SK-N-SH (cell line): ENCODE measurements around the gene ACTN2. TPM values are rescaled to one million over a fixed set of nuclear protein-coding genes. Genes with fewer than 3 reads are reported as not detected.

Experiments
- CTCF ChIA-PET: fragments of 300-600, 350-600 bp; formaldehyde crosslinking; extraction: SDS; loops from one replicate; lab custom pipeline; 2021; lab: Yijun Ruan, JAX
- POLR2A ChIA-PET: fragments of 350-600 bp; sonication (Branson Sonifier 250); formaldehyde crosslinking; extraction: SDS; loops from one replicate; lab custom pipeline; 2020; ENCODE audit warnings: antibody characterized with exemption, inconsistent platforms; lab: Yijun Ruan, JAX
- DNase-seq: peaks from one replicate; pipeline ENCODE4 v3.0.0; 2012
- H2AFZ ChIP-seq: fragments of 200-600 bp; sonication (generic); 2 replicates; pipeline ENCODE4 v1.8.1; 2016; ENCODE audit warnings: antibody characterized with exemption, mild to moderate bottlenecking, low read depth
- H3F3A ChIP-seq: fragments of 200-600 bp; sonication (generic); replicated peaks from 2 replicates; pipeline ENCODE3; 2016; ENCODE audit warnings: antibody characterized with exemption, mild to moderate bottlenecking; ENCODE audit not compliant: insufficient read depth
- H3K27ac ChIP-seq, 2 experiments: fragments of 200-500 bp in 1 of 2; fragments of 200-600 bp in 1 of 2; sonication (Bioruptor generic) in 1 of 2; sonication (generic), shearing (Covaris generic) in 1 of 2; 2 replicates each; pipeline versions ENCODE4 v1.5.1 to v1.6.1; 2014 to 2016; ENCODE audit warnings: low read depth in 2 of 2, inconsistent platforms in 1 of 2, low read length in 1 of 2, mild to moderate bottlenecking in 1 of 2, mixed read lengths in 1 of 2
- H3K27me3 ChIP-seq: fragments of 200-600 bp; sonication (generic), shearing (Covaris generic); 2 replicates; pipeline ENCODE4 v1.6.1; 2016; ENCODE audit warnings: mixed run types; ENCODE audit not compliant: insufficient read depth
- H3K36me3 ChIP-seq, 2 experiments: fragments of 200-500 bp in 1 of 2; fragments of 200-600 bp in 1 of 2; sonication (Bioruptor generic) in 1 of 2; sonication (generic) in 1 of 2; replicated peaks in 1 of 2; 2 replicates each; pipeline versions ENCODE3 to v1.5.1; 2014 to 2016; ENCODE audit warnings: low read length in 1 of 2, mild to moderate bottlenecking in 1 of 2; ENCODE audit not compliant: insufficient read depth in 2 of 2, control insufficient read depth in 1 of 2
- H3K4me1 ChIP-seq, 2 experiments: fragments of 200-500 bp in 1 of 2; fragments of 200-600 bp in 1 of 2; sonication (Bioruptor generic) in 1 of 2; sonication (generic), shearing (Covaris generic) in 1 of 2; 2 replicates each; pipeline versions ENCODE4 v1.5.1 to v1.6.1; 2014 to 2016; ENCODE audit warnings: low read depth in 1 of 2, low read length in 1 of 2, mixed run types in 1 of 2; ENCODE audit not compliant: insufficient read depth in 2 of 2, control insufficient read depth in 1 of 2
- H3K4me2 ChIP-seq: fragments of 200-600 bp; sonication (generic), shearing (Covaris generic); 2 replicates; pipeline ENCODE4 v1.6.1; 2017; ENCODE audit warnings: mixed run types
- H3K4me3 ChIP-seq, 2 experiments: fragments of 200-500 bp in 1 of 2; fragments of 200-600 bp in 1 of 2; sonication (Bioruptor generic) in 1 of 2; sonication (generic), shearing (Covaris generic) in 1 of 2; 2 replicates each; pipeline versions ENCODE4 v1.5.1 to v1.8.1; 2014 to 2016; ENCODE audit warnings: low read depth in 2 of 2, inconsistent platforms in 1 of 2, low read length in 1 of 2, mild to moderate bottlenecking in 1 of 2, mixed read lengths in 1 of 2, moderate library complexity in 1 of 2
- H3K79me2 ChIP-seq: fragments of 200-600 bp; sonication (generic); 2 replicates; pipeline ENCODE4 v1.8.1; 2017; ENCODE audit warnings: mild to moderate bottlenecking; ENCODE audit not compliant: insufficient read depth
- H3K9ac ChIP-seq: fragments of 200-600 bp; sonication (generic); 2 replicates; pipeline ENCODE4 v1.6.1; 2017; ENCODE audit warnings: mixed run types
- H3K9me2 ChIP-seq: fragments of 200-600 bp; sonication (generic); 2 replicates; pipeline ENCODE4 v1.6.1; 2017; ENCODE audit warnings: mixed run types
- H3K9me3 ChIP-seq: fragments of 200-600 bp; sonication (generic); 2 replicates; pipeline ENCODE4 v1.6.1; 2017; ENCODE audit warnings: mixed run types, mild to moderate bottlenecking, moderate library complexity
- H4K20me1 ChIP-seq: fragments of 200-600 bp; sonication (generic); 2 replicates; pipeline ENCODE4 v1.6.1; 2017; ENCODE audit warnings: mild to moderate bottlenecking, mixed run types; ENCODE audit not compliant: insufficient read depth
- EP300 ChIP-seq, 2 experiments: IDR thresholded peaks; 2 replicates each; pipeline versions ENCODE4 v1.4.0 to v1.6.1; 2012; ENCODE audit warnings: borderline replicate concordance in 1 of 2, low read depth in 1 of 2, low read length in 1 of 2
- GABPA ChIP-seq: IDR thresholded peaks from 2 replicates; pipeline ENCODE4 v1.4.0; 2012; ENCODE audit warnings: low read depth, mild to moderate bottlenecking
- GATA2 ChIP-seq: sonication (generic); formaldehyde crosslinking; IDR thresholded peaks from 2 replicates; pipeline ENCODE4 v1.5.0; 2020; ENCODE audit warnings: mild to moderate bottlenecking, missing genetic modification reagents
- JUND ChIP-seq: IDR thresholded peaks from 2 replicates; pipeline ENCODE4 v1.4.0; 2012
- MEF2A ChIP-seq: IDR thresholded peaks from 2 replicates; pipeline ENCODE4 v1.4.0; 2012; ENCODE audit warnings: low read depth, borderline replicate concordance
- MXI1 ChIP-seq: IDR thresholded peaks from 2 replicates; pipeline ENCODE4 v1.6.1; 2012; ENCODE audit warnings: mild to moderate bottlenecking, low read depth, low read length, improper control_type of control experiment
- NFIC ChIP-seq: IDR thresholded peaks from 2 replicates; pipeline ENCODE4 v1.4.0; 2012; ENCODE audit warnings: borderline replicate concordance
- NRF1 ChIP-seq: IDR thresholded peaks from 2 replicates; pipeline ENCODE4 v1.6.1; 2012; ENCODE audit warnings: low read depth, mild to moderate bottlenecking, low read length
- RAD21 ChIP-seq: IDR thresholded peaks from 2 replicates; pipeline ENCODE4 v1.6.1; 2012; ENCODE audit warnings: mild to moderate bottlenecking, low read length
- RCOR1 ChIP-seq: fragments of 150-350 bp; IDR thresholded peaks from 2 replicates; pipeline ENCODE4 v1.6.1; 2017; ENCODE audit warnings: antibody characterized with exemption, low read length
- RXRA ChIP-seq: IDR thresholded peaks from 2 replicates; pipeline ENCODE4 v1.4.0; 2012; ENCODE audit warnings: low read depth, mild to moderate bottlenecking, borderline replicate concordance
- SIN3A ChIP-seq: IDR thresholded peaks from 2 replicates; pipeline ENCODE4 v1.6.1; 2012; ENCODE audit warnings: low read depth, mild to moderate bottlenecking, low read length, moderate library complexity, borderline replicate concordance
- TAF1 ChIP-seq: IDR thresholded peaks from 2 replicates; pipeline ENCODE4 v1.6.1; 2012; ENCODE audit warnings: low read depth, mild to moderate bottlenecking, low read length, moderate library complexity, borderline replicate concordance
- TCF12 ChIP-seq: IDR thresholded peaks from 2 replicates; pipeline ENCODE4 v1.4.0; 2012
- YY1 ChIP-seq: IDR thresholded peaks from 2 replicates; pipeline ENCODE4 v1.4.0; 2012; ENCODE audit warnings: low read depth, mild to moderate bottlenecking
- WGBS: methylation state at CpG from one replicate; pipeline ENCODE4 v1.1.6; 2017; ENCODE audit warnings: low lambda C conversion rate; 5-methylcytosine and 5-hydroxymethylcytosine counted together
- polyA plus RNA-seq, 3 experiments: library from polyadenylated mRNA; depleted of rRNA; stranded (reverse); fragments of >200 nt; gene quantifications; 2 replicates each; pipeline ENCODE4 v1.2.3, GENCODE V29; 2012
- TF ChIP-seq, protein P1 (sequence below): fragments of 150-350 bp; IDR thresholded peaks from 2 replicates; pipeline ENCODE4 v1.6.1; 2016; ENCODE audit warnings: mild to moderate bottlenecking, low read depth, low read length
- TF ChIP-seq, protein P2 (sequence below): fragments of 200-600 bp; sonication (generic); IDR thresholded peaks from 2 replicates; pipeline ENCODE4 v1.6.1; 2017; ENCODE audit warnings: antibody characterized with exemption, mild to moderate bottlenecking, moderate library complexity

The ACTN2 gene
- polyA plus RNA-seq, 1 of the 3 experiments (the other 2 are of a cell fraction) = 0.15 TPM

DNA sequence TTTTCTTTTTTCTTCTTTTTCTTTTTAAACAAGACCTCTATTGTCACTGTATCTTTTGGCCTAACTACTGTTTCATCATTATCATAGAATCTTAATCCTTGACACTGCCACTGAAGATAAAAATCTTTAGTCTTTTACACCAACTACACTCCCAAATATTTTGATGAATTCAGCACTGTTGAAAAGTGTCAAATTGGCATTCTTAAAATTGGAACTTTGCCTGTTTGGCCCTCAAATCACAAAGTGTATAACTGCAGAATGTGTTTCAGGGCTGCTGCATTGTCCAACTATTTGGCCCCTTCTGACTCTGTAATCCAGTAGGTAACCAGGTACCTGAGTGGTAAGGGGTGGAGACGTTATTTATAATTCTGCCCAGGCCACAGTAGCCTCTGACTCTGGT, 34.3 kb downstream of the ACTN2 start:
- WGBS = 10% methylated on average over 1 of the region's 1 CpG
- H3K9ac ChIP-seq = no peak overlapping the region
- H3K4me1 ChIP-seq = no peaks in the 10 kb centered on the region; a peak in 1 of 4 replicates
- no peaks in the 10 kb centered on the region for H3K9me3 ChIP-seq
- H3K9me2 ChIP-seq = no peaks in the 10 kb centered on the region
- H3K27ac ChIP-seq = no peak overlapping the region
- H3F3A ChIP-seq = no peaks in the 10 kb centered on the region
- TF ChIP-seq RXRA = no peak
- TF ChIP-seq EP300 (IDR thresholded peaks at IDR 0.05; ENCODE audit: borderline replicate concordance in 1 of 2, low read depth in 1 of 2, low read length in 1 of 2) = no peak
- TF ChIP-seq GABPA = no peak
- TF ChIP-seq RAD21 = no peak
- TF ChIP-seq, protein P1, sequence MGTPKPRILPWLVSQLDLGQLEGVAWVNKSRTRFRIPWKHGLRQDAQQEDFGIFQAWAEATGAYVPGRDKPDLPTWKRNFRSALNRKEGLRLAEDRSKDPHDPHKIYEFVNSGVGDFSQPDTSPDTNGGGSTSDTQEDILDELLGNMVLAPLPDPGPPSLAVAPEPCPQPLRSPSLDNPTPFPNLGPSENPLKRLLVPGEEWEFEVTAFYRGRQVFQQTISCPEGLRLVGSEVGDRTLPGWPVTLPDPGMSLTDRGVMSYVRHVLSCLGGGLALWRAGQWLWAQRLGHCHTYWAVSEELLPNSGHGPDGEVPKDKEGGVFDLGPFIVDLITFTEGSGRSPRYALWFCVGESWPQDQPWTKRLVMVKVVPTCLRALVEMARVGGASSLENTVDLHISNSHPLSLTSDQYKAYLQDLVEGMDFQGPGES = no peak
- TF ChIP-seq MXI1 = no peak
- TF ChIP-seq YY1 = no peak
- TF ChIP-seq TCF12 = no peak
- TF ChIP-seq, protein P2, sequence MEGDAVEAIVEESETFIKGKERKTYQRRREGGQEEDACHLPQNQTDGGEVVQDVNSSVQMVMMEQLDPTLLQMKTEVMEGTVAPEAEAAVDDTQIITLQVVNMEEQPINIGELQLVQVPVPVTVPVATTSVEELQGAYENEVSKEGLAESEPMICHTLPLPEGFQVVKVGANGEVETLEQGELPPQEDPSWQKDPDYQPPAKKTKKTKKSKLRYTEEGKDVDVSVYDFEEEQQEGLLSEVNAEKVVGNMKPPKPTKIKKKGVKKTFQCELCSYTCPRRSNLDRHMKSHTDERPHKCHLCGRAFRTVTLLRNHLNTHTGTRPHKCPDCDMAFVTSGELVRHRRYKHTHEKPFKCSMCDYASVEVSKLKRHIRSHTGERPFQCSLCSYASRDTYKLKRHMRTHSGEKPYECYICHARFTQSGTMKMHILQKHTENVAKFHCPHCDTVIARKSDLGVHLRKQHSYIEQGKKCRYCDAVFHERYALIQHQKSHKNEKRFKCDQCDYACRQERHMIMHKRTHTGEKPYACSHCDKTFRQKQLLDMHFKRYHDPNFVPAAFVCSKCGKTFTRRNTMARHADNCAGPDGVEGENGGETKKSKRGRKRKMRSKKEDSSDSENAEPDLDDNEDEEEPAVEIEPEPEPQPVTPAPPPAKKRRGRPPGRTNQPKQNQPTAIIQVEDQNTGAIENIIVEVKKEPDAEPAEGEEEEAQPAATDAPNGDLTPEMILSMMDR = no peak
- TF ChIP-seq MEF2A = no peak
- no peak for TF ChIP-seq GATA2
- TF ChIP-seq JUND = no peak
- TF ChIP-seq SIN3A = no peak
- no peak for TF ChIP-seq NFIC
- TF ChIP-seq RCOR1 = no peak
- TF ChIP-seq TAF1 = no peak
- TF ChIP-seq, all 33 proteins: peak for 0
- Histone ChIP-seq H2AFZ (no peak overlapping the region; the same call in 1 of the 2 replicates), H3K79me2 (no peaks in the 10 kb centered on the region), H3K4me2 (no peak overlapping the region), H3K27me3 (no peaks in the 10 kb centered on the region), H3K4me3 (no peak overlapping the region), H4K20me1 (no peaks in the 10 kb centered on the region), H3K36me3 (no peaks in the 10 kb centered on the region)
- CTCF ChIA-PET = interaction anchor here (1.0 to 1.1 kb wide), 2 partner anchors 39 to 666 kb away, joined by 3 to 4 read pairs; no protein-coding TSS in a partner anchor
- no peak for DNase-seq
- POLR2A ChIA-PET = no interaction called here

GRCh38 chr1:236724049-236724448, 37.8 kb downstream of the ACTN2 start:
- TF ChIP-seq TCF12 (no peak), SIN3A (no peak), MEF2A (no peak), GABPA (no peak), NRF1 (no peak), RXRA (no peak), GATA2 (no peak)
- no peak overlapping the region for H3K27ac ChIP-seq

More at GRCh38 chr1:236724049-236724448, 37.8 kb downstream of the ACTN2 start:
- H3K79me2 ChIP-seq = no peaks in the 10 kb centered on the region
- no peaks in the 10 kb centered on the region for H3K4me1 ChIP-seq
- DNase-seq = no peak
- CTCF ChIA-PET = no interaction called here
- H2AFZ ChIP-seq = no peak overlapping the region
- no peak overlapping the region for H3K4me2 ChIP-seq
- no peaks in the 10 kb centered on the region for H3K27me3 ChIP-seq
- H4K20me1 ChIP-seq = no peaks in the 10 kb centered on the region
- no peak overlapping the region for H3K9ac ChIP-seq
- H3K4me3 ChIP-seq = no peak overlapping the region
- POLR2A ChIA-PET = no interaction called here
- H3K36me3 ChIP-seq = no peaks in the 10 kb centered on the region
- no peaks in the 10 kb centered on the region for H3K9me2 ChIP-seq
- no peaks in the 10 kb centered on the region for H3F3A ChIP-seq
- H3K9me3 ChIP-seq = no peaks in the 10 kb centered on the region
- WGBS = 66% methylated on average over 3 of the region's 6 CpGs
